CD4-positive, alpha-beta T cell treated with Interferon alpha-2 for 1 hour (primary cell): ENCODE data around the gene ITLN1.
"Not testable (repeated sequence)": the region's sequence is repeated elsewhere in the genome, so short reads cannot be mapped to it uniquely, and the experiment has no call there.

Source experiments
- DNase-seq, 2 donors: peaks; one replicate each; pipeline ENCODE4 v3.0.0-alpha.2; 2020 to 2022

Gene ITLN1

GRCh38 chr1:160885042-160885441 lies at the start of gene ITLN1:
Gene ITLN1 (minus strand): TSS chr1:160885180. CDS start chr1:160884877, 303 bp downstream.
- no peak for DNase-seq

DNA sequence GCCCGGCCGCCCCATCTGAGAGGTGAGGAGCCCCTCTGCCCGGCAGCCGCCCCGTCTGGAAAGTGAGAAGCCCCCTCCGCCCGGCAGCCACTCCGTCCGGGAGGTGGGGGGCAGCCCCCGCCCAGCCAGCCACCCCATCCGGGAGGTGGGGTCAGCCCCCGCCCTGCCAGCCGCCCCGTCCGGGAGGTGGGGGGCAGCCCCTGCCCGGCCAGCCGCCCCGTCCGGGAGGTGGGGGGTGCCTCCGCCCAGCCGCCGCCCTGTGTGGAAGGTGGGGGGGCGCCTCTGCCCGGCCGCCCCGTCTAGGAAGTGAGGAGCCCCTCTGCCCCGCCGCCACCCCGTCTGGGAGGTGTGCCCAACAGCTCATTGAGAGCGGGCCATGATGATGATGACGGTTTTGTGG lies 48.3 kb upstream of the ITLN1 start:
- not testable (repeated sequence) for DNase-seq

GRCh38 chr1:160925652-160926244 lies 40.8 kb upstream of the ITLN1 start:
- no peak for DNase-seq

- DNase-seq, result no peak
Measured at GRCh38 chr1:160924791-160925651, 40.0 kb upstream of the ITLN1 start.

- no peak for DNase-seq
Measured at GRCh38 chr1:160916666-160917065, 31.7 kb upstream of the ITLN1 start.

DNA sequence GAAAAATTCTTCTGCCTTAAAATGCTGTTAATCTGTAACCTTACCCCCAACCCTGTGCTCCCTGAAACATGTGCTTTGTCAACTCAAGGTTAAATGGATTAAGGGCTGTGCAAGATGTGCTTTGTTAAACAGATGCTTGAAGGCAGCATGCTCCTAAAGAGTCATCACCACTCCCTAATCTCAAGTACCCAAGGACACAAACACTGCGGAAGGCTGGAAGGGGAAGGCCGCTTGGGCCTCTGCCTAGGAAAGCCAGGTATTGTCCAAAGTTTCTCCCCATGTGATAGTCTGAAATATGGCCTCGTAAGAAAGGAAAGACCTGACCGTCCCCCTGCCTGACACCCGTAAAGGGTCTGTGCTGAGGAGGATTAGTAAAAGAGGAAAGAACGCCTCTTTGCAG lies 28.2 kb upstream of the ITLN1 start:
- DNase-seq, result not testable (repeated sequence)

DNA sequence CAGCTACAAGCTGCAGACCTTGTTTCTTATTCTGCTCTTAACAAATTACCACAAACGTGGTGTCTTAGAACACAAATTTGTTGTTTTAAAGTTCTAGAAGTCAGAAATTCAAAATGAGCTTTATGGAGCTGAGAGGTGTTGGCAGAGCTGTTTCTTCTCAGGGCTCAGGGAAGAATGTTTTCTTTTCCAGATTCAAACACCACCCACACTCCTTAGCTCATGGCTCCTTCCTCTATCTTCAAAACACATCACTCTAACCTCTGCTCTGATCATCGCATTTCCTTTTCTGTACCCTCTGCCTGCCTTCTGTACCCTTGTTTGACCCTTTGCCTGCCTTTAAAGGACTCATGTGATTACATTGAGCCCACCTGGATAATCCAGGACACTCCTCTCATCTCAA lies 26.9 kb upstream of the ITLN1 start:
- no peak for DNase-seq

DNA sequence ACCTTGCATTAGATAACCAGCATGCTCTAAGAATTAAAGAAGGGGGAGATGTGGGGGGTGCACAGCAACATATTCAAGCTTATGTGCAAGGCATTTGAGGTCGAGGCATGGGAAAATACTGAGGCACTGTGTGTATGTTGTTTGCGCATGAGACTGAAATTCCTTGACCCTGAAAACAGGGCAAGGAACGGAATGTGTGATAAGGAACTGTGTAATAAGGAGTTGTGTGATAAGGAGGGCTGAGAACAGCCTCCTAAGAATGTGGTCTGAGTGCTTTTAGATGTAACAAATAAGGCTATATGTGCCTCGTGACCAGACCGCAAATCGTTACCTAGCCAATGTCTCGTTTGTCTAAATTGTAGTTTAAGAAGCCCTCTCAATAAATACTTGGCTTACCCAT lies 26.5 kb upstream of the ITLN1 start:
- no peak for DNase-seq

DNA sequence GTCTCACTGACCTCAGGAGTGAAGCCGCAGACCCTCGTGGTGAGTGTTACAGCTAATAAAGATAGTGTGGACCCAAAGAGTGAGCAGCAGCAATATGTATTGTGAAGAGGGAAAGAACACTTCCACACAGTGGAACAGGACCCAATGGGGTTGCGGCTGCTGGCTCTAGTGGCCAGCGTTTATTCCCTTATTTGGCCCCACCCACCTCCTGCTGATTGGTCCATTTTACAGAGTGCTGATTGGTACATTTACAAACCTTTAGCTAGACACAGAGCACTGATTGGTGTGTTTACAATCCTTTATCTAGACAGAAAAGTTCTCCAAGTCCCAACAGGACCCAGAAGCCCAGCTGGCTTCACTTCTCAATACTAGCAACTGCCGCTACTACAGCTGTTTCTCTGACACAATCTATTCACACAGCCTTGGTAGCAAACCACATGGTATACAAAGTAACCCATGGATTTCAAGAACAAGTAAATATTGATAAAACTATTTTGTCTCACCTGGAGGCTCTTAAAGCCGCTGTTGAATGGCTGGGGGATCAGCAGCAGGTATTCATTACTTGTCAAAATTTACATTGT lies 25.3 kb upstream of the ITLN1 start:
- no peak for DNase-seq

GRCh38 chr1:160907976-160908375 lies 23.0 kb upstream of the ITLN1 start:
- DNase-seq, result no peak

GRCh38 chr1:160905617-160905989 lies 20.6 kb upstream of the ITLN1 start:
- no peak for DNase-seq

- DNase-seq, result no peak
Measured at GRCh38 chr1:160904783-160905616, 20.0 kb upstream of the ITLN1 start.

DNA sequence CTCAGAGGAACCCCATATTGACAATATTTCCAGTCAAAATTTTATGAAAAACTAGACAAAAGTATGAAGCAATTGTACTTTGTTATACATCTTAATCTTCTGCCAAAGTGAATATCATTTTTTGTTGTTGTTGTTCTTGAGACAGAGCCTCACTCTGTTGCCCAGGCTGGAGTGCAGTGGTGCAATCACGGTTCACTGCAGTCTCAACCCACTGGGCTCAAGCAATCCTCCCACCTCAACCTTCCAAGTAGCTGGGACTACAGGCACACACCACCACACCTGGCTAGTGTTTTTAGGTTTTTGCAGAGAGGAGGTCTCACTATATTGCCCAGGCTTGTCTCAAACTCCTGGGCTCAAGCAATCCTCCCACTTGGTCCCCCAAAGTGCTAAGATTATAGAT lies 17.3 kb upstream of the ITLN1 start:
- not testable (repeated sequence) for DNase-seq

- DNase-seq, result no peak
Measured at GRCh38 chr1:160901768-160902167, 16.8 kb upstream of the ITLN1 start.

DNA sequence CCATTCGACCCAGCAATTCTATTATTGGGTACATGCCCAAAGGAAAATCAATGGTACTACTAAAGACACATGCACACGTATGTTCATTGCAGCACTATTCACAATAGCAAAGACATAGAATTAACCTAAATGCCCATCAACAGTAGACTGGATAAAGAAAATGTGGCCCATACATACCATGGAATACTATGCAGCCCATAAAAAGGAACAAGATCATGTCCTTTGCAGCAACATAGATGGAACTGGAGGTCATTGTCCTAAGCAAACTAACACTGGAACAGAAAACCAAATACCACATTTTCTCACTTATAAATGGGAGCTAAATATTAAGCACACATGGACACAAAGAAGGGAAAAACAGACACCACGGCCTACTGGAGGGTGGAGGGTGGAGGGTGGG lies 15.7 kb upstream of the ITLN1 start:
- DNase-seq, result not testable (repeated sequence)

- DNase-seq, result not testable (repeated sequence)
Measured at GRCh38 chr1:160894368-160895135, 9.6 kb upstream of the ITLN1 start.

GRCh38 chr1:160891474-160891873 lies 6.5 kb upstream of the ITLN1 start:
- no peak for DNase-seq

GRCh38 chr1:160888926-160889325 lies 3.9 kb upstream of the ITLN1 start:
- DNase-seq, result no peak

- no peak for DNase-seq
Measured at GRCh38 chr1:160887071-160887470, 2.1 kb upstream of the ITLN1 start.

- no peak for DNase-seq
Measured at GRCh38 chr1:160884579-160884978, 401 bp downstream of the ITLN1 start.

- no peak for DNase-seq
Measured at GRCh38 chr1:160883581-160884513, 1.1 kb downstream of the ITLN1 start.
